ENCODE measurements around the gene SLC27A3.

Gene SLC27A3

DNA sequence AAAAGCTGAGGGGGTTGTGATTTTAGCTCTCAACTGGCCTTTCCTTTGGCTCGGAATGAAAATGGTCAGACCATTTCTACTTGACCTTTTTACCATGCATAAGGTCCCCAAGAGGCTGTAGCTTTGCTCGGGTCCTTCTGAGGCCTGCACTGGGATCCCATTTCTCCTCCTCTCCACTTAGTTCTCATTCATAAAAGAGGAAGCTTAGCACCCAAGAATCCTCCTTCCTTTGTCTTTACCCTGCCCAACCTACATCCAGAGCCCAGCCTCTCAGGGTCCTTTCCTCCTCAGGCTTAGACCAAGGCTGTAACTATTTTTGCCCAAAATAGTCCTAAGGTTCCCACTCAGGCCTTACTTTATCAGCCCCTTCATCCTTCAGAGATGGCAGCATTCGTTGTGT lies 6.0 kb upstream of the SLC27A3 start:
- H4K91ac ChIP-seq (ENCODE audit: low read depth, low read length, poor library complexity), result no peak overlapping the region
- no peak for DNase-seq (ENCODE audit: low spot score)
- no peaks in the 10 kb centered on the region for H3K9me3 ChIP-seq (replicated peaks in 1 of 2; ENCODE audit: control insufficient read depth in 2 of 2, insufficient read depth in 1 of 2, low read depth in 1 of 2, low read length in 2 of 2)
- H3K79me1 ChIP-seq (ENCODE audit: low read depth, low read length), result peaks cover 1% of the 10 kb centered on the region
- no peak overlapping the region for H4K8ac ChIP-seq (ENCODE audit: low read depth, low read length)
- H3K4ac ChIP-seq (ENCODE audit: low read length), result no peak overlapping the region
- H3K4me1 ChIP-seq (ENCODE audit: control insufficient read depth in 2 of 2, insufficient read depth in 1 of 2, low read depth in 1 of 2, low read length in 2 of 2), result no peaks in the 10 kb centered on the region
- no peak overlapping the region for H3K27ac ChIP-seq (replicated peaks; ENCODE audit: low read length)
- no peak overlapping the region for H2AFZ ChIP-seq (ENCODE audit: low read length)
- H2BK5ac ChIP-seq (ENCODE audit: low read length), result no peak overlapping the region
- H2BK120ac ChIP-seq (ENCODE audit: low read depth, low read length), result no peak overlapping the region
- no CpG with 5 or more reads among the region's 3 CpGs for WGBS, 2 donors (ENCODE audit: extremely low coverage in 2 of 2, insufficient read length in 2 of 2, insufficient replicate concordance in 1 of 2)
- H3K9ac ChIP-seq (ENCODE audit: low read depth, low read length, poor library complexity), result no peak overlapping the region
- H3K4me2 ChIP-seq (ENCODE audit: insufficient read depth, low read length, poor library complexity, severe bottlenecking), result no peak overlapping the region
- peaks cover 0 to 1% (median 0%) of the 10 kb centered on the region in 3 experiments for H3K27me3 ChIP-seq (ENCODE audit: control insufficient read depth in 3 of 3, insufficient read depth in 3 of 3, low read depth in 1 of 3, low read length in 3 of 3)
- H2BK12ac ChIP-seq (ENCODE audit: low read length), result no peak overlapping the region
- H3K36me3 ChIP-seq (replicated peaks in 1 of 2; ENCODE audit: control insufficient read depth in 2 of 2, insufficient read depth in 2 of 2, low read length in 2 of 2), result peaks cover 44 to 97% of the 10 kb centered on the region in 2 donors
- no peak overlapping the region for H2BK15ac ChIP-seq (ENCODE audit: low read length)
- no peak overlapping the region for H3K14ac ChIP-seq (ENCODE audit: low read length)
- no peak overlapping the region for H3K4me3 ChIP-seq (ENCODE audit: low read length in 2 of 2)
- H3K23ac ChIP-seq (ENCODE audit: low read depth, low read length, poor library complexity), result no peak overlapping the region
- no peak overlapping the region for H3K18ac ChIP-seq (ENCODE audit: low read length)
- H2AK5ac ChIP-seq (ENCODE audit: low read depth, low read length), result no peak overlapping the region

DNA sequence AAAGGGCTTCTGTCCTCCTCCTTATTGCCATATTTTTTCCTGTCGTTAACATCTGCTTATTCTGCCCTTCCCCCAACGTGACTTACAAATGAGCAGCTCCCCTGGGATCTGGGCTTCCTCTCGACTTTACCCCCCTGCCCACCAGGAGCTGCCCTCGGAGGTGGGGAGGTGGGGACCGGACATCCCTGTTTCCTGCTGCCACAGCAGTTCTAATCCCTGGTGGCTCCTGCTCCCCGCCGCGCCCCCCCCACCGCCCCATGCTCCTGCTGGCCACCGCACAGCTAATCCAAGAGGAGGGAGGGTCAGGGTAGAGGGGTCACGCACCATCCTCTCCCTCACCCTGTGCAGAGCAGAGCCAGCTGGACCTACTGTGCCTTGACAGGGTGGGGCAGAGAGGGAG lies 4.4 kb upstream of the SLC27A3 start:
- Histone ChIP-seq H3K4me3 (ENCODE audit: low read length in 2 of 2) (no peak overlapping the region), H2BK5ac (ENCODE audit: low read length) (no peak overlapping the region), H2BK15ac (ENCODE audit: low read length) (no peak overlapping the region), H3K27me3 (ENCODE audit: control insufficient read depth in 3 of 3, insufficient read depth in 3 of 3, low read depth in 1 of 3, low read length in 3 of 3) (peaks cover 0 to 5% (median 0%) of the 10 kb centered on the region in 3 experiments), H3K36me3 (replicated peaks in 1 of 2; ENCODE audit: control insufficient read depth in 2 of 2, insufficient read depth in 2 of 2, low read length in 2 of 2) (peaks cover 41 to 93% of the 10 kb centered on the region in 2 donors), H2BK12ac (ENCODE audit: low read length) (no peak overlapping the region), H3K23ac (ENCODE audit: low read depth, low read length, poor library complexity) (no peak overlapping the region), H3K18ac (ENCODE audit: low read length) (no peak overlapping the region), H3K14ac (ENCODE audit: low read length) (no peak overlapping the region), H3K4me2 (ENCODE audit: insufficient read depth, low read length, poor library complexity, severe bottlenecking) (no peak overlapping the region), H3K9ac (ENCODE audit: low read depth, low read length, poor library complexity) (no peak overlapping the region), H3K27ac (replicated peaks; ENCODE audit: low read length) (no peak overlapping the region), H2BK120ac (ENCODE audit: low read depth, low read length) (no peak overlapping the region), H4K91ac (ENCODE audit: low read depth, low read length, poor library complexity) (no peak overlapping the region), H3K79me1 (ENCODE audit: low read depth, low read length) (peaks cover 1% of the 10 kb centered on the region), H2AFZ (ENCODE audit: low read length) (no peak overlapping the region), H2AK5ac (ENCODE audit: low read depth, low read length) (no peak overlapping the region), H3K9me3 (replicated peaks in 1 of 2; ENCODE audit: control insufficient read depth in 2 of 2, insufficient read depth in 1 of 2, low read depth in 1 of 2, low read length in 2 of 2) (no peaks in the 10 kb centered on the region), H3K4ac (ENCODE audit: low read length) (no peak overlapping the region), H4K8ac (ENCODE audit: low read depth, low read length) (no peak overlapping the region), H3K4me1 (ENCODE audit: control insufficient read depth in 2 of 2, insufficient read depth in 1 of 2, low read depth in 1 of 2, low read length in 2 of 2) (peaks cover 0 to 2% of the 10 kb centered on the region in 2 donors)
- WGBS, 2 donors (ENCODE audit: extremely low coverage in 2 of 2, insufficient read length in 2 of 2, insufficient replicate concordance in 1 of 2), result no CpG with 5 or more reads among the region's 11 CpGs
- DNase-seq (ENCODE audit: low spot score), result no peak

DNA sequence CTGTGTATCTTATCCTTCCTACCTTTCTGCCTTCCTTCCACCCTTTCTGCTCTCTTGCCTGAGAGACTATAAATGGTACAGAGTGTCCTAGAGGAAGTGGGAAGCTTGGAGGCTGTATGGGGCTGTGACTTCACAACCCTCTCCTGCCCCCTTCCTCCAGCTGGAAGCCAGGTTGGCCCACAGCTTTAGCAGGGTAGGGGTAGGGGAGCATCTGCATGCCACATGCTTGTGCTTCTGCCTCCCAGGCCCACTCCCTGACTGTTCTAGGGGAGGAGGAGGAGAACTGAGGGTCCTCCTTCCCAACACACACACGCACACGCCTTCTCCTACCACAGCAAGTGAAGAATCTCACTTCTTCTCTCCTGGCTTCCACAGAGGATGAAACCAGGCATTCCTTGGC lies 3.9 kb upstream of the SLC27A3 start:
- H3K4me3 ChIP-seq (ENCODE audit: low read length in 2 of 2), result no peak overlapping the region
- peaks cover 0 to 5% (median 0%) of the 10 kb centered on the region in 3 experiments for H3K27me3 ChIP-seq (ENCODE audit: control insufficient read depth in 3 of 3, insufficient read depth in 3 of 3, low read depth in 1 of 3, low read length in 3 of 3)
- no CpG with 5 or more reads among the region's 2 CpGs for WGBS, 2 donors (ENCODE audit: extremely low coverage in 2 of 2, insufficient read length in 2 of 2, insufficient replicate concordance in 1 of 2)
- H2AFZ ChIP-seq (ENCODE audit: low read length), result no peak overlapping the region
- no peak overlapping the region for H2BK12ac ChIP-seq (ENCODE audit: low read length)
- no peak for DNase-seq (ENCODE audit: low spot score)
- H4K91ac ChIP-seq (ENCODE audit: low read depth, low read length, poor library complexity), result no peak overlapping the region
- H3K79me1 ChIP-seq (ENCODE audit: low read depth, low read length), result peaks cover 1% of the 10 kb centered on the region
- no peak overlapping the region for H2BK5ac ChIP-seq (ENCODE audit: low read length)
- H3K9ac ChIP-seq (ENCODE audit: low read depth, low read length, poor library complexity), result no peak overlapping the region
- no peak overlapping the region for H2BK15ac ChIP-seq (ENCODE audit: low read length)
- H2BK120ac ChIP-seq (ENCODE audit: low read depth, low read length), result no peak overlapping the region
- peaks cover 41 to 92% of the 10 kb centered on the region in 2 donors for H3K36me3 ChIP-seq (replicated peaks in 1 of 2; ENCODE audit: control insufficient read depth in 2 of 2, insufficient read depth in 2 of 2, low read length in 2 of 2)
- H3K4ac ChIP-seq (ENCODE audit: low read length), result no peak overlapping the region
- H2AK5ac ChIP-seq (ENCODE audit: low read depth, low read length), result no peak overlapping the region
- H3K18ac ChIP-seq (ENCODE audit: low read length), result no peak overlapping the region
- no peaks in the 10 kb centered on the region for H3K9me3 ChIP-seq (replicated peaks in 1 of 2; ENCODE audit: control insufficient read depth in 2 of 2, insufficient read depth in 1 of 2, low read depth in 1 of 2, low read length in 2 of 2)
- H4K8ac ChIP-seq (ENCODE audit: low read depth, low read length), result no peak overlapping the region
- no peak overlapping the region for H3K27ac ChIP-seq (replicated peaks; ENCODE audit: low read length)
- H3K4me2 ChIP-seq (ENCODE audit: insufficient read depth, low read length, poor library complexity, severe bottlenecking), result no peak overlapping the region
- no peak overlapping the region for H3K23ac ChIP-seq (ENCODE audit: low read depth, low read length, poor library complexity)
- peaks cover 0 to 4% of the 10 kb centered on the region in 2 donors for H3K4me1 ChIP-seq (ENCODE audit: control insufficient read depth in 2 of 2, insufficient read depth in 1 of 2, low read depth in 1 of 2, low read length in 2 of 2)
- no peak overlapping the region for H3K14ac ChIP-seq (ENCODE audit: low read length)

DNA sequence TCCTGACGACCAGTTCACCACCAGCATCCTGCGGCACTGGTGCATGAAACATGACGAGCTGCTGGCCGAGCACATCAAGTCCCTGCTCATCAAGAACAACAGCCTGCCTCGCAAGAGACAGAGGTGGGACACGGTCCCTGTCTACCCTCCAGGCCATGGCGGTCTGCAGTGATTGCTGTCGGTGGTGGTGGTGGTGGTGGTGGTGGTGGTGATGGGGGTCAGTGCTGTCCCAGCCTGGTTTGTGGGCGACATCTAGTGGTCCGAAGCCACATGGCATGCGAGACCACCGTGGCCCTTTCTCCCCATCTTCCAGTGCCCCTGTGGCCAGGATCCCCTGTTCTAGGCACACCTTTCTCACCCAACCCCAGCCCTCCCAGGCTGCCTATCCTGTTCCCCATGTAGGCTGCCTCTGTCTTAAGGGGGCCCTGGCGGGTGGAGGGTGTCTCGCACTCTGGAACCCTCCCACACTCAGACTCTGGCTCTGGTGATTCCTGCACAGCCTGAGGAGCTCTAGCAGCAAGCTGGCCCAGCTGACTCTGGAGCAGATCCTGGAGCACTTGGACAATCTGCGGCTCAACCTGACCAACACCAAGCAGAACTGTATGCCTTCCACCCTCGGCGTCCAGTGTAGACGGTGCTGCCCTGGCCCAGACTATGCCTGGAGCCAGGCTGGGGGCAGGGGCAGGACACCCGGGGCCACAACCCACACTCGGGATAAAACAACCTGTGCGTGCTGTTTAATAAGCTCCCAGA lies 3.2 kb upstream of the SLC27A3 start:
- Histone ChIP-seq H2BK120ac (ENCODE audit: low read depth, low read length) (no peak overlapping the region), H3K27me3 (ENCODE audit: control insufficient read depth in 3 of 3, insufficient read depth in 3 of 3, low read depth in 1 of 3, low read length in 3 of 3) (peaks cover 0 to 5% (median 0%) of the 10 kb centered on the region in 3 experiments), H3K9me3 (replicated peaks in 1 of 2; ENCODE audit: control insufficient read depth in 2 of 2, insufficient read depth in 1 of 2, low read depth in 1 of 2, low read length in 2 of 2) (no peaks in the 10 kb centered on the region), H2BK12ac (ENCODE audit: low read length) (no peak overlapping the region), H3K79me1 (ENCODE audit: low read depth, low read length) (peaks cover 5% of the 10 kb centered on the region), H2BK15ac (ENCODE audit: low read length) (no peak overlapping the region), H3K4ac (ENCODE audit: low read length) (no peak overlapping the region), H2AFZ (ENCODE audit: low read length) (no peak overlapping the region), H3K36me3 (replicated peaks in 1 of 2; ENCODE audit: control insufficient read depth in 2 of 2, insufficient read depth in 2 of 2, low read length in 2 of 2) (peaks cover 41 to 90% of the 10 kb centered on the region in 2 donors), H3K14ac (ENCODE audit: low read length) (peak overlapping the region; percentile 92), H4K91ac (ENCODE audit: low read depth, low read length, poor library complexity) (no peak overlapping the region), H3K27ac (replicated peaks; ENCODE audit: low read length) (no peak overlapping the region), H3K9ac (ENCODE audit: low read depth, low read length, poor library complexity) (no peak overlapping the region), H3K4me2 (ENCODE audit: insufficient read depth, low read length, poor library complexity, severe bottlenecking) (no peak overlapping the region), H3K4me1 (ENCODE audit: control insufficient read depth in 2 of 2, insufficient read depth in 1 of 2, low read depth in 1 of 2, low read length in 2 of 2) (peaks cover 0 to 7% of the 10 kb centered on the region in 2 donors), H3K4me3 (ENCODE audit: low read length in 2 of 2) (no peak overlapping the region), H3K23ac (ENCODE audit: low read depth, low read length, poor library complexity) (peak overlapping the region; percentile 67), H2BK5ac (ENCODE audit: low read length) (no peak overlapping the region), H3K18ac (ENCODE audit: low read length) (no peak overlapping the region), H2AK5ac (ENCODE audit: low read depth, low read length) (peak overlapping the region; percentile 59), H4K8ac (ENCODE audit: low read depth, low read length) (no peak overlapping the region)
- WGBS, 2 donors (ENCODE audit: extremely low coverage in 2 of 2, insufficient read length in 2 of 2, insufficient replicate concordance in 1 of 2), result no CpG with 5 or more reads among the region's 21 CpGs
- peak; percentile 46 for DNase-seq (ENCODE audit: low spot score)
